NCI-H2196 (cell line): ENCODE results near the gene NRBF2.
"Not testable (repeated sequence)": the region's sequence is repeated elsewhere in the genome, so short reads cannot be mapped to it uniquely, and the experiment has no call there.

Experiments
- DNase-seq: peaks from one replicate; lab custom pipeline; 2025; ENCODE audit not compliant: unreplicated experiment; lab: John Stamatoyannopoulos, UW

Gene NRBF2

GRCh38 chr10:63116452-63117072 is 16.6 kb upstream of the NRBF2 start:
- DNase-seq: no peak

- no peak for DNase-seq
Measured at GRCh38 chr10:63119041-63119440, 14.1 kb upstream of the NRBF2 start.

- no peak for DNase-seq
Measured at GRCh38 chr10:63120554-63120953, 12.6 kb upstream of the NRBF2 start.

GRCh38 chr10:63123727-63124362 is 9.3 kb upstream of the NRBF2 start:
- DNase-seq: no peak

- DNase-seq: no peak
Measured at GRCh38 chr10:63125459-63125858, 7.7 kb upstream of the NRBF2 start.

GRCh38 chr10:63128443-63128842 is 4.7 kb upstream of the NRBF2 start:
- no peak for DNase-seq

GRCh38 chr10:63129888-63130287 is 3.2 kb upstream of the NRBF2 start:
- DNase-seq: no peak

GRCh38 chr10:63132651-63133055 is 475 bp upstream of the NRBF2 start:
- no peak for DNase-seq

- DNase-seq: no peak
Measured at GRCh38 chr10:63133821-63134557, 861 bp downstream of the NRBF2 start.

- DNase-seq: no peak
Measured at GRCh38 chr10:63137306-63137705, 4.2 kb downstream of the NRBF2 start.

- DNase-seq: no peak
Measured at GRCh38 chr10:63140077-63140476, 6.9 kb downstream of the NRBF2 start.

GRCh38 chr10:63142136-63142535 is 9.0 kb downstream of the NRBF2 start:
- DNase-seq: no peak

GRCh38 chr10:63143987-63144386 is 10.9 kb downstream of the NRBF2 start:
- DNase-seq: no peak

- no peak for DNase-seq
Measured at GRCh38 chr10:63145782-63146181, 12.7 kb downstream of the NRBF2 start.

GRCh38 chr10:63146503-63146902 is 13.4 kb downstream of the NRBF2 start:
- no peak for DNase-seq

- no peak for DNase-seq
Measured at GRCh38 chr10:63150745-63151144, 17.6 kb downstream of the NRBF2 start.

GRCh38 chr10:63153868-63154545 is 20.9 kb downstream of the NRBF2 start:
- DNase-seq: not testable (repeated sequence)

GRCh38 chr10:63154546-63155387 is 21.6 kb downstream of the NRBF2 start:
- DNase-seq: no peak

- no peak for DNase-seq
Measured at GRCh38 chr10:63155388-63156020, 22.4 kb downstream of the NRBF2 start.

- no peak for DNase-seq
Measured at GRCh38 chr10:63156236-63156635, 23.1 kb downstream of the NRBF2 start.
